HG02852 (cell line): ENCODE measurements around the gene PRKCZ.
"Not testable (repeated sequence)": the region's sequence is repeated elsewhere in the genome, so short reads cannot be mapped to it uniquely, and the experiment has no call there.

Source experiments
- ATAC-seq: cut with Tn5 transposase; IDR thresholded peaks from one replicate; pipeline ENCODE4 v1.9.1; 2021; ENCODE audit warnings: mild to moderate bottlenecking, moderate library complexity; ENCODE audit not compliant: unreplicated experiment

PRKCZ gene

DNA sequence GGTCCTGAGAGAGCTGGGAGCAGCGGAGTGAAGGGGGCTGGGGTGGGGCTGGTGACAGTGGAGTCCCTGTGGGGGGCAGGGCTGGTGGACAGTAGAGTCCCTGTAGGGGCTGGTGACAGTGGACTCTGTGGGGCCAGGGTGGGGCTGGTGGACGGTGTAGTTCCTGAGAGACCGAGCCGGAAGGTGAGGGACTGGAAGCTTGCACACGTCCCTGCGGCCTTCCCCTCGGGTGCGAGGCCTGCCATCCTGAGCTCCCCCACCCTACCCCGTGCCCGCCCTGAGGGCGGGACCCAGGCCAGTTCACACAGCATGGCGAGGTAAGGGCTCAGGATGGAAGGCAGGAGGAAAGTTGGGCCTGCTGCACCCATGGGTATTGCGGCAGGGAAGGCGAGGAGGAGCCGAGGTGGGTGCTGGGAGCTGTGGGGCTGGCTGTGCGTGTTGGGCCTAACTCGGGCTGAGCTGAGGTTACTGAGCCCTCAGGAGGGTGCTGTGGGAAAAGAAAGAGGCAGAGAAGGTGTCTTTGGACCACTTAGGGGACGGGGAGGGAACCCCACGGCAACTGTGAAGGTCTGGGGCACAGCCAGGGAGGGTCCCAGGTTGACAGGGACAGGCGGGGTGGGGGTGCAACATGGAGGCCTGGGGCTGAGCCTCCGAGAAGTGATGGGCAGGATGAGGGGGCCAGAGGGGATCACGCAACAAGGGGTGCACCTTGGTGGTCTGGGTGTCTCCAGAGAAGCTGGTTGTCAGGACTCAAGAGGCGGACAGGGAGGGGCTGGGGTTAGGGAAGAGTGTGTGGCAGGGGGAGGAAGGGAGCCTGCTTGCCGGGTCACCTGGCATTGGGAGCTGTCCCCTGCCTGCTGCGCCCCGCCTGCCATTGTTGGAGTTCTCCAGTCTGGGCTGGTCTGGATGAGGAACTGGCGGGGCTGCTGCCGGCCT, 60.8 kb downstream of the PRKCZ start:
- ATAC-seq: no peak

DNA sequence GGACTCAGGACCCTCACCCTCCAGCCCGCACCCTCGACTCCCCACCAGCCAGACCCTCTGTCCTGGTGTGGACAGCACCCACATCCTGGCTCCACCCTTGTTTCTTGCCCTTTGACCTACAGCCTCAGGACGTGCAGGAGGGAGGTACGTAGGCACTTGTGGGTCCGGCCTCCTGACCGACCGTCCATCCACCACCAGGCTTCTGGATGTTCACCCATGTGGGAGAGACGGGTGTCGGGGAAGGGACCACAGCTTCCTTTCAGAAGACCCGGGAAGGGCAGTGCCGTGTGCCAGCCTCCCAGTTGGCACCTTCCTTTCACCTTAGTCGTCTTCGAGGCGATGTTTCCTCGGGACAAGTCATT, 61.4 kb downstream of the PRKCZ start:
- no peak for ATAC-seq

DNA sequence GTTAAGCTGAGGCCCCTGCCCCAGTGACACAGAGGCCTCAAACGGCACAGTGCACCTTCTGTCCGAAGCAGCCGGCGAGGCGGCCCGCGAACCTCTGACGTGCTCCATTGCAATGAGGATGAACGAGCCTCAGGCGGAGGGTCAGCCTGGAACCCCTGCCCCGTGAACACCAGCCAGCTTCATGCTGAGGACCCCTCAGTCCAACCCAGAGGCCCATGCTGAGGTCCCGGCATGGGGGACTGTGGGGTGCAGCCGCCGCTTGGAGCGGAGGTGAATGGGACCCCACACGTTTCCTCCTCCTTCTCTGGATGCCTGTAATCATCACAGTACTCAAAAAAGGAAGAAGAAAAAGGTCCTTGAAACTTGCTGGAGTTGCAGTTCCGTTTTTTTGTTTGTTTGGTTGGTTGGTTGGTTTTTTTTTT, 62.1 kb downstream of the PRKCZ start:
- no peak for ATAC-seq

DNA sequence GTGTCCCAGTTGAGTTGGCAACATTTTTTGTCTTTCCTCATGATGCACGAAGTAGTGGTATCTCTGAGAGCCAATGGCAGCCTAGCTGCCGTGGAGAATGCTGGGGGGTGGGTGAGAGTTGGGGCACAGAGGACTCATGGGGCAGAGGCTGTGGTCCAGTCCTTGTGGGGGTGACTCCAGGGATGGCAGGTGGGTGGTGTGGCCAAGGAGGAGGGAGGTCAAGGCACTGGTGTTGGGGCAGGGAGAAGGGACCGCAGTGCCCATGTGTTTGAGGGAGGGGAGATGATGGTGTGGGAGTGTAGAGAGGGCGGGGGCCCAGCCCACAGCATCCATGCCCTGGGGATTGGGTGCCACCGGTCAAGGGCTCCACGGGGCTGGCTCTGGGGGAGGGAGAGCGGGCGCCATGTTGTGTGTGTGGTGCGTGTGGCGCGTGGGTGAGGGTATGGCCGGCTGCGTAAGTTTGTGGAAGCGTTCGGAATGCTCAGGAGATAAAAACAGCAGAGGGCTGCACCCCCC, 63.5 kb downstream of the PRKCZ start:
- ATAC-seq: no peak

DNA sequence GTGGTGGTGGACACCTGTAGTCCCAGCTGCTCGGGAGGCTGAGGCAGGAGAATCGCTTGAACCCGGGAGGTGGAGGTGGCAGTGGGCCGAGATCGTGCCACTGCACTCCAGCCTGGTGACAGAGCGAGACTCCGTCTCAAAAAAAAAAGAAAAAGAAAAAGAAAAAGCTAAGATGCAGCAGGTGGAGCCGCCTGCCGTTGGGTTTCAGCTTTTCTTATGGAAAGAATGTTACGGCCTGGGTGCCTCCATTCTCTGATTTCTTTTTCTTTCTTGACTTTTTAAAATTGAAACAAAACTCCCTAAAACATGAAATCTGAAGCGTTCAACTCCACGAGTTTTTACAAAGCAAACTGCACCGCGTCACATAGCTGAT, 64.4 kb downstream of the PRKCZ start:
- ATAC-seq: not testable (repeated sequence)

DNA sequence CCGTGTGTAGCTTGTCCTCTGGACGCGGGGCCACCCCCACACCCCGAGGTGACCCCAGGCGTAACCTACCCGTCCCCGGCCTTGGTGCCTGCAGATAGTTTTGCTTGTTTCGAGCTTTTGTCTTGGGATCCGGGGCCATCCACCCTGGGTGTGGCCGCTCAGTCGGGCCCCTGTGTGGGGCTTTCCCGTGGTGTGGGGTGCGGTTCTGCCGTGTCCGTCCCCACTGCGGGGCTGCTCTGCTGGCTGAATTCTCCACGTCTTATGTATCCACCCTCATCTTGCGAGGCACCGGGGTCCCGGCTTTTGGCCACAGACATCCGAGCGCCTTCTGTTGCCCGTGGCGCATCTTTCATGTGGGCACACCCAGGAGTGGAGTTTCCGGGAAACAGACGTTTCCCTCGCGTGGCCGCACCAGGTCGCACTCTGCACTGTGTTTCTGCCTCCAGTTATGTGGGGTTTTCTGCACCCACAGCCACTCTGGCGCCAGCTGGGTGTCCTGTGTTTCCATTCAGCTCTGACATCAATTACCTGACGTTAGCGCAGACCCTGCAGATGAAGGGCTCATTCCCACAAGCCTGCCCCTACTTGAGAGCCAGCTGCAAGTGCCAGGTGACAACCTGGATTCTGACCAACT, 64.9 kb downstream of the PRKCZ start:
- no peak for ATAC-seq

DNA sequence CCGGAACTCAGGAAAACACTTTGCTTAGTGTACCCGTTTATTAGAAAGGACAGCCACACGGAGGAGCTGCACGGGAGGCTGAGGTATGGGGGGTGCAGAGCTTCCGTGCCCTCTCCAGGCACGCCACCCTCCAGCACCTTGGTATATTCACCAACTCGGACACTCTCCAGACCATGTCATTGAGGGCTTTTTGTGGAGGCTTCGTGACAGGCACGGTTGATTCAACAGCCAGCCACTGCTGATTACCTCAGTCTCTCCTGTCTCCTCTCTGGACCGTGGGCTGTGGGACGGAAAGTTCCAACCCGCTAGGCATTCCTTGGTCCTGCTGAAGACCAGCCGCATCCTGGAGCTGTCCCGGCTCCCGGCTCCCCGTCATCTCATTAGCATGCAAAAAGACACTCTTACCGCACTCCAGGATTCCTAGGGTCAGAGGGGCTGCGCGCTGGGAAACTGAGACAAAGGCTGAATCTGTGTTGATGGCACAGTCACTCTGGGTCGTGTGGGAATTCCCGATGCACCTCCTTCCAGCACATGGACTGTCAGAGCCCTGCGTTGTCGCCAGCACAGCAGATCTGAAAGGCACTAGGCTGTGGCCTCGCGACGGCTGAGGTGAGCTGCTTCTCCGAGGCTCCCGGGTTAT, 65.6 kb downstream of the PRKCZ start:
- ATAC-seq: no peak

DNA sequence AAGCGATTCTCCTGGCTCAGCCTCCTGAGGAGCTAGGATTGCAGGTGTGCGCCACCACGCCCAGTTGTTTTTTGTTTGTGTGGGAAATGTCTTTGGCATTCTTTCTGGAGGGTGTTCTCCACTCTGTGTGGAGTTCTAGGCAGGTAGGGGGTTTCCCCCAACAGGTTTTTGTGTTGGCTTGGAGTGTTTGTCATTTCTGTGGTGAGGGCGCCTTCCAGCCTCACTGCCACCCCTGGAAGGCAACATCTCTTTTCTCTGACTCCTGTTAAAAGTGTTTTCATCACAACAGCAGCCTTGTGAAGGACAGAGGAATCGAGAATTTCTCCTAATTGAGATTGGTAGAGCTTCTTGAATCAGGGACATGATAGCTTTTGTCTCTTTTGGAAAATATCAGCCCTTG, 69.7 kb downstream of the PRKCZ start:
- ATAC-seq: no peak

DNA sequence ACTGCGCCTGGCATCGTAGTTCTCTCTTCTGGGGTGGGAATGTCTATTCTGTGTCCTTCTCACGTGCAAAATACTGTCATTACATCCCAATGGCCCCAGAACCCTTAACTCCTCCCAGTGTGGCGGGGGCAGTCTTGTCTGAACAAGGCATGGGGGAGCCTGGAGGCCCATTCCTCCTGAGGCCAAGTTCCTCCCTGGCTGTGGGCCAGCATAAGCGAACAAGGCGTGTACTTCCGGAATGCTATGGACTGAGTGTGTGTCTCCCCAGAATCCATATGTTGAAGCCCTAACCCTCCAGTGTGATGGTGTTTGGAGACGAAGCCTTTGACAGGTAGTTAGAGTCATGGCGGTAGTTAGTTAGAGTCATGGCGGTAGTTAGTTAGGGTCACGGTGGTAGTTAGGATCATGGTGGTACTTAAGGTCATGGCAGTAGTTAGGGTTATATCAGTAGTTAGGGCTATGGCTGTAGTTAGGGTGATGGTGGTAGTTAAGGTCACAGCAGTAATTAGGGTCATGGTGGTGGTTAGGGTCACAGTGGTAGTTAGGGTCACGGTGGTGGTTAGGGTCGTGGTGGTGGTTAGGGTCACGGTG, 71.0 kb downstream of the PRKCZ start:
- ATAC-seq: no peak

DNA sequence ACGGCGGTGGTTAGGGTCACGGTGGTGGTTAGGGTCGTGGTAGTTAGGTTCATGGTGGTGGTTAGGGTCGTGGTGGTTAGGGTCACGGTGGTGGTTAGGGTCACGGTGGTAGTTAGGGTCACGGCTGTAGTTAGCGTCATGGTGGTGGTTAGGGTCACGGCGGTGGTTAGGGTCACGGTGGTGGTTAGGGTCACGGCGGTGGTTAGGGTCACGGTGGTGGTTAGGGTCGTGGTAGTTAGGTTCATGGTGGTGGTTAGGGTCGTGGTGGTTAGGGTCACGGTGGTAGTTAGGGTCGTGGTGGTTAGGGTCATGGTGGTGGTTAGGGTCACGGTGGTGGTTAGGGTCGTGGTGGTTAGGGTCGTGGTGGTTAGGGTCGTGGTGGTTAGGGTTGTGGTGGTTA, 71.6 kb downstream of the PRKCZ start:
- ATAC-seq: not testable (repeated sequence)

DNA sequence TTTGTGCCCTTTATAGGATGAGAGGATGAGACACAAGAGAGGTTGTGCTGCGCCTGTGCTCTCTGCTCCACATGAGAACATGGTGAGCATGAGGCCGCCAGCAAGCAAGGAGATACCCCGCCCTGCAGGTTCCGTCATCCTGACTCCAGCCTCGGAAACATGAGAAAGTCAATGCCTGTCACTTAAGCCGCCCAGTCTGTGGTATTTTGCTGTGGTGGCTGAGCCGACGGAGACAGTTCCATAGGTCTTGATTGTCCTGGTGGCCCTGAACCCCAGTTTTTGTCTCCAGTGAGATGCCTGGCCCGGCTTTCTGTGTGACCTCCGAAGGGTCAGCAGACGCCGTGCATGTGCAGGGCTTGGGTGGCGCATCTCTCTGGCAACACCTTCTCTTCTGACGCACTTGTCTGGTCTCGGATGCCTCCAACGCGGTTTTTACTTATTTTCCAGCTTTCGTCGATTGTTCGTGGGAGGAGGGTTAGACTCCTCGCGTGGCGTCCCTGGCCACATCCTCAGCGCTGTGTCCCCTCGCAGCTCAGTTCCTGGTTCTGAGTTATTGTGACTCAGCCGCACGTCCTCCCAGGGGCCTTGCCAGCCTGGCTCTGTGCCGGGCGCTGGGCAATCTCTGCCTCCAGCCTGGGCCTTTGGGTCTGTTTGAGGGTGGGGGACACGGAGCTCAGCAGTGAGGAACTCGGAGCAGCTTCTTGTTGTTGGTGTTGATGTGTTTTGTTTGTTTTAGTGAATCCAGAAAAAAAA, 74.4 kb downstream of the PRKCZ start:
- no peak for ATAC-seq

DNA sequence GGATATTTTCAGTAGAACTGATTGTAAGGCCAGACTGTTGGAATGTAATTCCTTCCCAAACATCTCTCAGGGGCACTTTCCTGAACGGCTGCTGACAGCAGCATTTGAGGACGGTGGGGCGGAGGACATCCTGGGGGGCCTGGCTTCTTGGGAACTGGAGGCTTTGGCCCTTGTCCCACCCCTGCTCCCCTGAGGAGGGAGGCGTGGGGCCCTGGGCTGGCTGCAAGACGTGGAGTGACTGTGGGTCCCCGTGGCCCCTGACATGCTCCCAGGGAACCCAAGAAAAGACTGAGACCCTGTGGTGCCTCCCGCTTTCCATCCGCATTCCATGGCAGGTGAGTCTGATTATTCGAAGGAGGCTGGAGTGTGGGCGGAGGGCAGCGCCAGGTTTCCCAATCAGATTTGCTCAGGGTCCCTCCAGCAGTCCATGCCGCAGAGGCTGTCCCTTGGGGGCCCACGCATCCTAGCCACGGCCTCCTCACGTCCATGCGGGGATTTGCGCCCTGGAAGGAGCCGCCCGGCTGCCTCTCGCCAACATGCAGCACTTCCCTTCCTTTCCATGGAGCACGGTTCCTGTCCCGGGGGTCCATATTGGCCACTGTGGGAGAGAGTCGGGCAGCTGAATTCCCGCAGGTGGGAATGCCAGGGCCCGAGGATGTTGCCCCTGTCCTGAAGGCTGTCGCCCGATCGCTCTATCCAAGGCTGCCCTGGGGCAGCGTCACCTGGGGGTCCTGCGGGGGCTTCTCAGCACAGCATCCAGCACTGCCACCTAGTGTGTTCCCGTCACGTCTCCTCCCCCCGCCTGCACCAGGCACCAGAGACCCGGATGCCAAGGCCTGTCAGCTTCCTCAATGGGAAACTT, 75.4 kb downstream of the PRKCZ start:
- no peak for ATAC-seq

DNA sequence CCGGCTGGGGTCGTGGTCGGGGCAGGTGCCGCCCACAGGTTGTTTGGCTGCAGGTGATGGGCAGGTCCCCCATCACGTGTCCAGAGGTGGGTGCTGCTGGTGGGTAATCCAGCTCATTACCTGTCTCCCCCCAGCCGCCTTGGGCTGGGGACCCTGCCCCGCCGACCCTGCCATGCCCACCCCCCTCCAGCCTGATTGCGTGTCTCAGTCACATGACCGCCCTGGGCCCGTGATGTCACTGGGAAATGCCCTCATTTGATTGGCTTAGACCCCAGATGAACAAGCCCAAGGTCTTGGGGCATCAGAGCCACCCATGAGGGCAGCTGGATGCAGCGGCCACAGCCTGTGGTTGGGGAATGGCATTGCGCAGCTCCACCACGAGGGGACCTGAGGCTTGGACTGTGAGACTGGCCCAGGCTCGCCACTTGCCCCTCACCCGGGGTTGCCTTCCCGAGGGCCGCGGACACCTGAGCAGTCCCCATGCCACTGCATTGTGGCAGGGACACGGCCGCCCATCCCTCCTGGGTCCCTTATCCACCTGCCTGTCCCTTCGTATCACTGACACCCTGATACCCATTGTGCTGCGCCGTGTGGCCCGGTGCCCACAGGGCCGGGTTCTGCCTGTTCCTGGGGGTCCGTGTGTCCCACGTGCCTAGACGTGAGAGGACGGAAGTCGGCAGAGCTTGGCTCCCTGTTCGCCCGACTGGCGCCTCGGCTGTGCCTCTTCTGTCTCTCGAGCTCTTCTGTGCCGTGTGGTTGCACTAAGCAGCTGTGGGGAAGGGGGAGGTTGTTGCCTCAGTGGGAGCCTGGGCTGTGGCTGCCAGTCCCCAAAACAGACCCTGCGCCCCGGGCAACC, 76.3 kb downstream of the PRKCZ start:
- no peak for ATAC-seq

DNA sequence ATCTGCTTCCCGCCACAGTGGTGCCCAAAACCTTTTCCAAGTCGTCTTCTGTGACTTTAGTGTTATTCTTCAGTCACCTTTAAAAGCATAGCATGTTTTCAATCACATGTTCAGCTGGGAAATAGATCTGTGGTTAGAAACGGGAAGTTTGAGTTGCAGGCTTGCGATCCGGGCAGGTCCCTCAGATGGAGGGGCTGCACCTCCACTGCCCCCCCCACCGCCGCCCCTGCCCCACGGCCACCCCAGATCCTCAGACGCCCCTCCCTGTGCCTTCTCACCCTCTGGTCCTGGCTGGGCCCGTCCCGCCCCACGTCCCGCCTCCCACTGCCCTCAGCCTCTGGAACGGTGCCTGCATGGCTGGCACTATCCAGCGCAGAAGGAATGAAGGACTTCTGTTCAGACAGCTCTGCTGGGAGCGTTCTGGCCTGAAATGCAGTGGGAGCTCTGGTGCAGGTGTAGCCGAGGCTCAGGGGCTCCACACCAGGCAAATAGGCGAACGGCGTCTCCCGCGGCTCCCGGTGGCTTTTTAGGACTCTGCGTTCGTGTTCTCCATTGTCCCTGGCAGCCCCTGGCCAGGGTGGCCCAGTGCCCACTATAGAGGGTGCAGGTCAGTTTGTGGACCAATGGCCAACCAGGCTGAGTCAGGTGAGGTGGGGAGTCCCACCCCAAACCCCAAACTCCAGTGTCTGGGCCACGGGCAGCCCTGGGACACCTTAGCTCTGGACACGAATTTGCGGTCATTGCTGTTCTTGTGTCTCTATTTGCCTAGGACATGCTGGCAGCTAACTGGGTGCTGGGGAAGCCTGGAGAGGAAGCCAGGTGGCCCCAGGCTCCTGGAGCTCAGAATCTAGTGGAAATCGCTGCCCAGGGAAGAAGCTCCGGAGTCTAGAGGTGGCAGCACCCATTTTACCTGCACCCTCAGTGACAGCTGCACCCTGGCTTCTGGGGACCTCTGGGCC, 77.3 kb downstream of the PRKCZ start:
- ATAC-seq: no peak

DNA sequence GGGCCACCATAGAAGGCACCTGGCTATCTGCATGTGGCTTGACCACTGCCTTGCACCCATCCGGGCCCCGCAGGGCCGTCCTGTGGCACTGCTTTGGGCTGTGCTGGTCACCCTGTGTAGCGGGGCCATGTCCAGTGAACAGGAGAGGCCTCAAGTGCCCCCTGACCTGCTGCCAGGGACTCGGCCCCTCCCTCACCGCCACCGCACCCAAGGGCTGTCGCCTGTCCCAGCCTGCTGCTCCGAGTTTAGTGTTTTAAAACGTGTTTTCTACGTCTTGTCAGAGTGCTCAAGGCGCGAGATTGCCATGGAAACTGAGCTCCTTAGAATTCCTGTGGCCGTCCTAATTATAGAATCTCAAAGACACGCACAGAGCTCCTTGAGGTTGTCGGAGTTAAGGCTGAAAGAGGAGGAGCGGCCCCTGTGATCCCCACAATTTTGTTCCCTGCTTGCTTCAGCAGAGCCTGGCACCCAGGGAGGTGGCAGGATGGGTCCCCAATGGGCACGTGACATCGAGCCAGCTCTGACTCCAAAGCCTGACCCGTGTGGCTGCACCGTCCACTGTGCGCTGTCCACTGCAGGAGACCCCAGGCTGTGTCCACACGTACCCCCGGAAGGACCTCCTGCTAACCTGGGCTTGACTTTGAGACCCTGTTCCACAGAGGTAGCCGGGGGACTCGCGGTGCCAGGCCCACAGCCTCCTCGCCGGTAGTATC, 78.1 kb downstream of the PRKCZ start:
- no peak for ATAC-seq

DNA sequence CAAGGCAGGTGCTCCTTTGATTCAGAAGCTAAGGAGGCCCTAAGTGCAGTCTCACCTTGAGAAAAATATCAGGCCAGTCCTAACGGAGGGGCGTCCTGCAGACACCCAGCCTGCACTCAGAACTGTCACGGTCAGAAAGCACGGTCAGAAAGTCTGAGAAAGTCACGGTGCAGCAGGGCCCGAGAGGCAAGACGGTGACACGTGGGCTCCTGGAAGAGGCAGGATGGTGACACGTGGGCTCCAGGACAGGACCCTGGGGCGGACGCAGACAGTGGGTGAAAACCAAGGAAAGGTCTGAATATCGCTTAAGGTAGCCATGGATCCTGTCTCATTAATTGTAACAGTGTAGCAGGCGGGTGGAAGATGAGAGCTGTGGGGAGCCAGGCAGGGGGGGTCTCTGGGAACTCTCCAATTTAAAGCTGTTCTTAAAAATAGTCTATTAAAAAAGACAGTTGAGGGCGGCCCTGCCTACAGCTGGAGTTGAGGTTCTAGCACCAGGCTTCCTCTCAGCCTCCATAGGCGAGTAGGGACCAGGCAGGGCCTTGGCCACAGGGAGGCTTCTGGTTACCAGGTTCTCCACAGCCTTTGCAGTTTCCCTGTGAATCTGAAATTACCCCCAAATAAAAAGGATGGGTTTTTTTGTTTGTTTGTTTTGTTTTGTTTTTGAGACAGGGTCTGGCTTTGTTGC, 79.2 kb downstream of the PRKCZ start:
- no peak for ATAC-seq
